A549 (cell line): Measurements from ENCODE around the gene THEM5. TPM values are rescaled to one million over a fixed set of nuclear protein-coding genes. Genes with fewer than 3 reads are reported as not detected.

Source experiments
- ATAC-seq, 2 experiments: fragments of 200-7000 bp in 1 of 2; fragments of >200 bp in 1 of 2; cut with Nextera tagmentation in 1 of 2; cut with Tn5 transposase in 1 of 2; 3 replicates each; pipeline versions ENCODE4 v1.8.0 to v1.9.1; 2018 to 2020; ENCODE audit warnings: mild to moderate bottlenecking in 1 of 2, moderate library complexity in 1 of 2
- CTCF ChIA-PET: fragments of 300-600 bp; sonication (Branson Sonifier 250); formaldehyde crosslinking; extraction: SDS; loops from one replicate; lab custom pipeline; 2021; ENCODE audit warnings: antibody characterized with exemption, inconsistent platforms; lab: Yijun Ruan, JAX
- POLR2A ChIA-PET: fragments of 350-600 bp; formaldehyde crosslinking; extraction: SDS; loops from one replicate; lab custom pipeline; 2021; ENCODE audit warnings: antibody characterized with exemption, inconsistent platforms; lab: Yijun Ruan, JAX
- DNase-seq, 2 experiments: peaks; one replicate each; pipeline versions ENCODE4 v3.0.0 to v3.0.0-alpha.2; 2011 to 2016; ENCODE audit warnings: low read depth in 1 of 2, low spot score in 1 of 2
- FAIRE-seq: peaks from 2 replicates; lab custom pipeline; 2011; peaks lifted over from hg19 to GRCh38; lab: Jason Lieb, UNC
- H3K27ac ChIP-seq, 2 experiments: fragments of >200 bp; sonication (Bioruptor Twin); formaldehyde crosslinking; 3 replicates each; pipeline ENCODE4 v1.5.1; 2016 to 2017
- H3K4me1 ChIP-seq: fragments of >200 bp; sonication (Bioruptor Twin); formaldehyde crosslinking; 3 replicates; pipeline ENCODE4 v1.6.1; 2016
- H3K4me2 ChIP-seq: fragments of >200 bp; sonication (Bioruptor Twin); formaldehyde crosslinking; 3 replicates; pipeline ENCODE4 v1.6.1; 2016
- H3K4me3 ChIP-seq: fragments of >200 bp; sonication (Bioruptor Twin); formaldehyde crosslinking; 3 replicates; pipeline ENCODE4 v1.5.1; 2016
- H3K9me3 ChIP-seq: fragments of >200 bp; sonication (Bioruptor Twin); formaldehyde crosslinking; 3 replicates; pipeline ENCODE4 v1.6.1; 2016
- ATOH8 ChIP-seq: fragments of 250-450 bp; sonication (Bioruptor Pico); IDR thresholded peaks from 2 replicates; pipeline ENCODE4 v1.5.0; 2020; ENCODE audit warnings: low read depth, mild to moderate bottlenecking, moderate library complexity
- CEBPB ChIP-seq, 2 experiments: fragments of >200 bp in 1 of 2; sonication (Bioruptor Twin) in 1 of 2; formaldehyde crosslinking in 1 of 2; IDR thresholded peaks; 2 replicates each; pipeline ENCODE4 v1.6.1; 2012 to 2016
- CHD2 ChIP-seq: fragments of 150-350 bp; IDR thresholded peaks from 2 replicates; pipeline ENCODE4 v1.6.1; 2014; ENCODE audit warnings: low read length; ENCODE audit not compliant: partially characterized antibody
- CHD4 ChIP-seq: fragments of 200-600 bp; sonication (generic); IDR thresholded peaks from 2 replicates; pipeline ENCODE4 v1.6.1; 2016; ENCODE audit warnings: antibody characterized with exemption, mild to moderate bottlenecking, borderline replicate concordance
- CTCF ChIP-seq: fragments of >200 bp; sonication (Bioruptor Twin); formaldehyde crosslinking; IDR thresholded peaks from 3 replicates; pipeline ENCODE4 v1.5.1; 2016
- EHMT2 ChIP-seq: fragments of 200-600 bp; sonication (generic); IDR thresholded peaks from 2 replicates; pipeline ENCODE4 v1.6.1; 2016; ENCODE audit warnings: antibody characterized with exemption, low read depth, mild to moderate bottlenecking, moderate library complexity
- ELK1 ChIP-seq: fragments of 150-350 bp; IDR thresholded peaks from 2 replicates; pipeline ENCODE4 v1.6.1; 2014; ENCODE audit warnings: low read depth, mild to moderate bottlenecking, low read length
- ESRRA ChIP-seq: fragments of 150-350 bp; IDR thresholded peaks from 2 replicates; pipeline ENCODE4 v1.6.1; 2014; ENCODE audit warnings: mild to moderate bottlenecking, low read length, borderline replicate concordance
- FOSB ChIP-seq: fragments of 250-450 bp; sonication (Bioruptor Pico); IDR thresholded peaks from 2 replicates; pipeline ENCODE4 v1.5.0; 2020; ENCODE audit warnings: mild to moderate bottlenecking, moderate library complexity
- HEYL ChIP-seq: fragments of 250-450 bp; sonication (Bioruptor Pico); IDR thresholded peaks from 2 replicates; pipeline ENCODE4 v1.8.0; 2021; ENCODE audit warnings: mild to moderate bottlenecking, moderate library complexity
- HOXA7 ChIP-seq: fragments of 250-450 bp; sonication (Bioruptor Pico); IDR thresholded peaks from 2 replicates; pipeline ENCODE4 v1.5.0; 2020; ENCODE audit warnings: mild to moderate bottlenecking, moderate library complexity
- HOXB13 ChIP-seq: fragments of 250-450 bp; sonication (Bioruptor Pico); IDR thresholded peaks from 2 replicates; pipeline ENCODE4 v1.5.0; 2020; ENCODE audit warnings: low read depth, mild to moderate bottlenecking, moderate library complexity
- JUN ChIP-seq, 2 experiments: fragments of >200 bp; sonication (Bioruptor Twin); formaldehyde crosslinking; IDR thresholded peaks; 2 replicates in 1 of 2; 3 replicates in 1 of 2; pipeline ENCODE4 v1.6.1; 2016 to 2017
- JUNB ChIP-seq: fragments of >200 bp; sonication (Bioruptor Twin); formaldehyde crosslinking; IDR thresholded peaks from 2 replicates; pipeline ENCODE4 v1.6.1; 2016
- KDM5A ChIP-seq: fragments of 200-600 bp; sonication (generic); IDR thresholded peaks from 2 replicates; pipeline ENCODE4 v1.6.1; 2016; ENCODE audit warnings: antibody characterized with exemption, mild to moderate bottlenecking
- MAFK ChIP-seq: fragments of 450-650 bp; IDR thresholded peaks from 2 replicates; pipeline ENCODE4 v1.6.1; 2014; ENCODE audit not compliant: partially characterized antibody
- MAX ChIP-seq: IDR thresholded peaks from 2 replicates; pipeline ENCODE4 v1.6.1; 2012
- MYC ChIP-seq: IDR thresholded peaks from 2 replicates; pipeline ENCODE4 v1.6.1; 2012; ENCODE audit warnings: mild to moderate bottlenecking, inconsistent platforms, low read length, improper control_type of control experiment, borderline replicate concordance
- NFE2L2 ChIP-seq: fragments of 150-350 bp; conservative IDR thresholded peaks from 2 replicates; pipeline ENCODE4 v1.6.1; 2014; ENCODE audit warnings: low read length
- NPAS2 ChIP-seq: fragments of 250-450 bp; sonication (Bioruptor Pico); IDR thresholded peaks from 2 replicates; pipeline ENCODE4 v1.8.0; 2022; ENCODE audit warnings: mild to moderate bottlenecking, moderate library complexity, borderline replicate concordance
- PBX3 ChIP-seq: IDR thresholded peaks from 2 replicates; pipeline ENCODE4 v1.6.1; 2012
- POLR2AphosphoS2 ChIP-seq: conservative IDR thresholded peaks from 2 replicates; pipeline ENCODE4 v1.6.1; 2012; ENCODE audit warnings: low read length, improper control_type of control experiment, inconsistent platforms
- RAD21 ChIP-seq, 2 experiments: fragments of >200 bp in 1 of 2; sonication (Bioruptor Twin) in 1 of 2; formaldehyde crosslinking in 1 of 2; IDR thresholded peaks in 1 of 2; conservative IDR thresholded peaks in 1 of 2; 2 replicates in 1 of 2; 3 replicates in 1 of 2; pipeline ENCODE4 v1.6.1; 2012 to 2018; ENCODE audit warnings: inconsistent platforms in 1 of 2
- RNF2 ChIP-seq: fragments of 200-600 bp; sonication (generic); IDR thresholded peaks from 2 replicates; pipeline ENCODE4 v1.6.1; 2016; ENCODE audit warnings: low read depth, mild to moderate bottlenecking, antibody characterized with exemption, moderate library complexity, borderline replicate concordance
- TFCP2L1 ChIP-seq: fragments of 250-450 bp; sonication (Bioruptor Pico); IDR thresholded peaks from 2 replicates; pipeline ENCODE4 v1.5.0; 2021; ENCODE audit warnings: mild to moderate bottlenecking
- TP53 ChIP-seq: fragments of 250-450 bp; sonication (Bioruptor Pico); IDR thresholded peaks from 2 replicates; pipeline ENCODE4 v1.5.0; 2021; ENCODE audit warnings: mild to moderate bottlenecking, moderate library complexity
- ZSCAN20 ChIP-seq: fragments of 250-450 bp; sonication (Bioruptor Pico); IDR thresholded peaks from 2 replicates; pipeline ENCODE4 v1.8.0; 2022; ENCODE audit warnings: mild to moderate bottlenecking, moderate library complexity
- WGBS: methylation state at CpG from one replicate; pipeline ENCODE4 v1.1.6; 2017; ENCODE audit errors: missing lambda C conversion rate; 5-methylcytosine and 5-hydroxymethylcytosine counted together
- polyA plus RNA-seq, 4 experiments: library from polyadenylated mRNA; depleted of rRNA in 3 of 4; stranded (reverse); fragments of >200 nt; fragmentation: RNase III in 1 of 4; extraction: RNeasy Plus Mini Kit Qiagen cat#74134 plus additional on column Dnase treatment in 1 of 4; gene quantifications; 2 replicates in 3 of 4; 3 replicates in 1 of 4; pipeline ENCODE4 v1.2.3, GENCODE V29; 2011 to 2017
- TF ChIP-seq, protein P1 (sequence below): fragments of 250-450 bp; sonication (Bioruptor Pico); IDR thresholded peaks from 2 replicates; pipeline ENCODE4 v1.5.0; 2021; ENCODE audit warnings: mild to moderate bottlenecking, moderate library complexity, borderline replicate concordance

The THEM5 gene
- polyA plus RNA-seq, 2 of the 4 experiments (the other 2 are of a cell fraction) = not detected

GRCh38 chr1:151807131-151807530, 46.4 kb downstream of the THEM5 start:
- ChIA-PET CTCF (interaction anchor here (0.7 to 1.7 kb wide), 5 partner anchors 14 to 213 kb away, joined by 3 to 7 read pairs (median 3); no protein-coding TSS in a partner anchor), POLR2A (no interaction called here)
- Histone ChIP-seq H3K9me3 (no peaks in the 10 kb centered on the region), H3K4me2 (no peak overlapping the region), H3K4me3 (no peak overlapping the region), H3K4me1 (no peaks in the 10 kb centered on the region), H3K27ac (no peak overlapping the region)
- TF ChIP-seq HOXA7 (CRISPR knock-in tag) = no peak
- no peak for TF ChIP-seq CEBPB (IDR thresholded peaks at IDR 0.05)
- TF ChIP-seq ESRRA = no peak
- TF ChIP-seq EHMT2 = no peak
- no peak for TF ChIP-seq MAFK
- no peak for TF ChIP-seq NFE2L2
- no peak for TF ChIP-seq CHD4
- no peak for TF ChIP-seq MYC
- no peak for TF ChIP-seq ATOH8 (CRISPR knock-in tag)
- TF ChIP-seq POLR2AphosphoS2 = no peak
- no peak for TF ChIP-seq KDM5A
- TF ChIP-seq NPAS2 (CRISPR knock-in tag) = no peak
- TF ChIP-seq RNF2 = no peak
- TF ChIP-seq, protein P1, sequence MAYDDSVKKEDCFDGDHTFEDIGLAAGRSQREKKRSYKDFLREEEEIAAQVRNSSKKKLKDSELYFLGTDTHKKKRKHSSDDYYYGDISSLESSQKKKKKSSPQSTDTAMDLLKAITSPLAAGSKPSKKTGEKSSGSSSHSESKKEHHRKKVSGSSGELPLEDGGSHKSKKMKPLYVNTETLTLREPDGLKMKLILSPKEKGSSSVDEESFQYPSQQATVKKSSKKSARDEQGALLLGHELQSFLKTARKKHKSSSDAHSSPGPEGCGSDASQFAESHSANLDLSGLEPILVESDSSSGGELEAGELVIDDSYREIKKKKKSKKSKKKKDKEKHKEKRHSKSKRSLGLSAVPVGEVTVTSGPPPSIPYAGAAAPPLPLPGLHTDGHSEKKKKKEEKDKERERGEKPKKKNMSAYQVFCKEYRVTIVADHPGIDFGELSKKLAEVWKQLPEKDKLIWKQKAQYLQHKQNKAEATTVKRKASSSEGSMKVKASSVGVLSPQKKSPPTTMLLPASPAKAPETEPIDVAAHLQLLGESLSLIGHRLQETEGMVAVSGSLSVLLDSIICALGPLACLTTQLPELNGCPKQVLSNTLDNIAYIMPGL (CRISPR knock-in tag) = no peak
- no peak for TF ChIP-seq MAX
- TF ChIP-seq ELK1 = no peak
- no peak for TF ChIP-seq HOXB13 (CRISPR knock-in tag)
- no peak for TF ChIP-seq JUNB
- DNase-seq = no peak
- no peak for ATAC-seq
- WGBS = 33% methylated on average over 5 of the region's 5 CpGs
- FAIRE-seq = no peak

DNA sequence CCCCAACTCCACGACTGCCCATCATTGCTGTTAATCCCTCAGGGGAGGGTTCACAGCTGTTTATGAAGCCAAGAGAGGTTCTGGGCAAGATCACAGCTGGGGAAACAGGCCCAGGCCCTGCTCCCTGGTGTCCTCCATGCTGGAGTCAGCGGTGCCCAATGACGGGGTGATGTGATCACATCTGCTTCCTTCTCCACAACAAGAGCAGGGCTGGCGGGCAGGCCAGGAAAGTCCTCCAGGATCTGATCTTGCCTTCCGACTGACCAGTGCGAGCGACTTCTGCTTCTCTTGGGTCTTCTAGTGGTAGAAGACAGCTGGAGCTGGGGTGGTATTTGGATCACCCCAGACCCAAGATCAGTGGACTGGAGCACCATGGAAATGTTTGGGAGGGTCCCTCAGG, 47.3 kb downstream of the THEM5 start:
- no peak for DNase-seq
- no peak for ATAC-seq
- 71% methylated on average over 7 of the region's 7 CpGs for WGBS
- no peak overlapping the region for H3K4me2 ChIP-seq
- ChIA-PET POLR2A (no interaction called here), CTCF (interaction anchor here (0.6 to 1.7 kb wide), 4 partner anchors 15 to 30 kb away, joined by 3 to 7 read pairs (median 6); no protein-coding TSS in a partner anchor)
- no peak for FAIRE-seq
- H3K4me1 ChIP-seq = no peaks in the 10 kb centered on the region
- H3K4me3 ChIP-seq = no peak overlapping the region
- no peaks in the 10 kb centered on the region for H3K9me3 ChIP-seq
- H3K27ac ChIP-seq = no peak overlapping the region
- TF ChIP-seq ELK1 (no peak), RAD21 (conservative IDR thresholded peaks at IDR 0.05 in 1 of 2, IDR thresholded peaks at IDR 0.05 in 1 of 2) (no peak), MAX (no peak), TP53 (CRISPR knock-in tag) (no peak), FOSB (CRISPR knock-in tag) (no peak), PBX3 (no peak), JUN (IDR thresholded peaks at IDR 0.05) (no peak), CTCF (no peak), JUNB (no peak), TFCP2L1 (no peak), ZSCAN20 (no peak), CHD2 (no peak), HEYL (CRISPR knock-in tag) (no peak), ESRRA (no peak)
